CD14-positive monocyte (primary cell): ENCODE data around the gene ENOPH1. TPM values are rescaled to one million over a fixed set of nuclear protein-coding genes. Genes with fewer than 3 reads are reported as not detected.

Experiments
- DNase-seq, 3 donors: peaks; one replicate each; pipeline ENCODE4 v3.0.0-alpha.2; 2011 to 2022
- H2AFZ ChIP-seq: 2 replicates; pipeline ENCODE4 v1.6.0; 2012; ENCODE audit warnings: mild to moderate bottlenecking, low read depth, low read length, inconsistent platforms; ENCODE audit not compliant: insufficient read depth, poor library complexity, severe bottlenecking
- H3K27ac ChIP-seq, 2 donors: 1 replicate in 1 of 2; 2 replicates in 1 of 2; pipeline ENCODE4 v1.5.1; 2012 to 2013; ENCODE audit warnings: low read length in 2 of 2, control low read depth in 1 of 2, inconsistent platforms in 1 of 2, low read depth in 1 of 2, mild to moderate bottlenecking in 1 of 2
- H3K27me3 ChIP-seq, 2 donors: one replicate each; pipeline versions ENCODE4 v1.6.0 to v1.6.1; 2011 to 2013; ENCODE audit warnings: low read length in 2 of 2; ENCODE audit not compliant: control insufficient read depth in 2 of 2, insufficient read depth in 2 of 2
- H3K36me3 ChIP-seq, 2 donors: replicated peaks in 1 of 2; 1 replicate in 1 of 2; 2 replicates in 1 of 2; pipeline versions ENCODE4 v1.5.1 to v1.6.1; 2012 to 2013; ENCODE audit warnings: low read length in 2 of 2, control low read depth in 1 of 2, inconsistent platforms in 1 of 2, mild to moderate bottlenecking in 1 of 2; ENCODE audit not compliant: insufficient read depth in 2 of 2, control insufficient read depth in 1 of 2
- H3K4me1 ChIP-seq, 2 donors: 1 replicate in 1 of 2; 2 replicates in 1 of 2; pipeline versions ENCODE4 v1.5.1 to v1.6.1; 2012 to 2013; ENCODE audit warnings: low read length in 2 of 2, control low read depth in 1 of 2, inconsistent platforms in 1 of 2, mild to moderate bottlenecking in 1 of 2, moderate library complexity in 1 of 2; ENCODE audit not compliant: insufficient read depth in 2 of 2, control insufficient read depth in 1 of 2
- H3K4me2 ChIP-seq: replicated peaks from 2 replicates; pipeline ENCODE3; 2012; ENCODE audit warnings: low read length, moderate library complexity, mild to moderate bottlenecking; ENCODE audit not compliant: poor library complexity, severe bottlenecking; ENCODE audit errors: extremely low read depth
- H3K4me3 ChIP-seq, 3 experiments: fragments of 200-600 bp in 1 of 3; sonication (generic) in 1 of 3; replicated peaks in 1 of 3; 1 replicate in 2 of 3; 2 replicates in 1 of 3; pipeline ENCODE4 v1.5.1; 2011 to 2013; ENCODE audit warnings: low read length in 3 of 3, mild to moderate bottlenecking in 3 of 3, control low read depth in 2 of 3, low read depth in 2 of 3, inconsistent platforms in 1 of 3, moderate library complexity in 1 of 3
- H3K79me2 ChIP-seq: 2 replicates; pipeline ENCODE4 v1.6.0; 2012; ENCODE audit warnings: mild to moderate bottlenecking, control low read depth, inconsistent platforms, low read length, moderate library complexity; ENCODE audit not compliant: insufficient read depth
- H3K9ac ChIP-seq: 2 replicates; pipeline ENCODE4 v1.6.0; 2017; ENCODE audit warnings: low read length, mild to moderate bottlenecking; ENCODE audit not compliant: insufficient read depth, poor library complexity, severe bottlenecking
- H3K9me3 ChIP-seq, 2 donors: replicated peaks in 1 of 2; 1 replicate in 1 of 2; 2 replicates in 1 of 2; pipeline versions ENCODE4 v1.5.1 to v1.6.1; 2012 to 2013; ENCODE audit warnings: low read length in 2 of 2, control low read depth in 1 of 2; ENCODE audit not compliant: control insufficient read depth in 1 of 2, insufficient read depth in 1 of 2
- H4K20me1 ChIP-seq: 2 replicates; pipeline ENCODE4 v1.6.0; 2012; ENCODE audit warnings: mild to moderate bottlenecking, low read length, control low read depth, moderate library complexity; ENCODE audit not compliant: insufficient read depth
- H3K27ac Mint-ChIP-seq, 7 donors: one replicate each; pipeline ENCODE4 v1.8.0; 2020; ENCODE audit warnings: mild to moderate bottlenecking in 7 of 7, mixed read lengths in 7 of 7, moderate library complexity in 6 of 7, inconsistent platforms in 2 of 7
- H3K27me3 Mint-ChIP-seq, 3 donors: one replicate each; pipeline ENCODE4 v1.8.0; 2021 to 2022; ENCODE audit warnings: low read depth in 3 of 3, mild to moderate bottlenecking in 3 of 3, mixed read lengths in 3 of 3, moderate library complexity in 3 of 3, inconsistent platforms in 1 of 3
- H3K36me3 Mint-ChIP-seq, 2 donors: one replicate each; pipeline ENCODE4 v1.8.0; 2020; ENCODE audit warnings: mixed read lengths in 2 of 2, inconsistent platforms in 1 of 2, mild to moderate bottlenecking in 1 of 2
- H3K4me1 Mint-ChIP-seq: one replicate; pipeline ENCODE4 v1.8.0; 2020; ENCODE audit warnings: mild to moderate bottlenecking, mixed read lengths
- H3K4me3 Mint-ChIP-seq, 2 donors: one replicate each; pipeline ENCODE4 v1.8.0; 2020; ENCODE audit warnings: mild to moderate bottlenecking in 2 of 2, mixed read lengths in 2 of 2, moderate library complexity in 1 of 2
- H3K9me3 Mint-ChIP-seq, 7 donors: one replicate each; pipeline ENCODE4 v1.8.0; 2020 to 2022; ENCODE audit warnings: mixed read lengths in 7 of 7, mild to moderate bottlenecking in 6 of 7, moderate library complexity in 6 of 7, inconsistent platforms in 2 of 7
- CTCF ChIP-seq: fragments of 200-600 bp; IDR thresholded peaks from one replicate; pipeline ENCODE4 v1.8.0; 2022; ENCODE audit warnings: antibody characterized with exemption, mild to moderate bottlenecking
- WGBS: methylation state at CpG from one replicate; pipeline ENCODE4 v1.1.5; 2013; ENCODE audit warnings: missing lambda C conversion rate; ENCODE audit not compliant: insufficient coverage; 5-methylcytosine and 5-hydroxymethylcytosine counted together
- intact Hi-C, 2 donors: fragments of 100-400 bp; cut with micrococcal nuclease; formaldehyde crosslinking; loops; one replicate each; pipeline versions ENCODE4 v1.15.0 to v1.15.1; 2023
- polyA plus RNA-seq, 3 donors: library from polyadenylated mRNA; depleted of rRNA in 1 of 3; unstranded in 2 of 3; stranded (reverse) in 1 of 3; fragments of 300-500 nt in 2 of 3; fragments of >200 nt in 1 of 3; fragmentation: Illumina TruSeq in 2 of 3; gene quantifications; 1 replicate in 2 of 3; 2 replicates in 1 of 3; pipeline ENCODE4 v1.2.3, GENCODE V29; 2012 to 2021

ENOPH1 gene
- polyA plus RNA-seq, 3 donors = 6.1 to 23.4 (median 22.0) TPM

- intact Hi-C loops = loop anchor here (10.0 kb wide), 2 partner anchors 151 to 469 kb away; partner anchors contain the start of gene THAP9 (in 1 of the 2)
- H3K9me3 Mint-ChIP-seq = no peaks in the 10 kb centered on the region
- no peak for DNase-seq
- Histone ChIP-seq H4K20me1 (peaks cover 37% of the 10 kb centered on the region), H3K4me1 (peaks cover 5 to 11% of the 10 kb centered on the region in 2 donors), H3K4me2 (no peak overlapping the region), H3K27me3 (no peaks in the 10 kb centered on the region), H3K79me2 (peaks cover 100% of the 10 kb centered on the region), H3K9me3 (no peaks in the 10 kb centered on the region), H3K9ac (no peak overlapping the region), H2AFZ (no peak overlapping the region), H3K27ac (no peak overlapping the region), H3K4me3 (no peak overlapping the region), H3K36me3 (peaks cover 0 to 4% of the 10 kb centered on the region in 2 donors)
- H3K4me1 Mint-ChIP-seq = peaks cover 34% of the 10 kb centered on the region
- no peak overlapping the region for H3K4me3 Mint-ChIP-seq
- 100% methylated on average over 3 of the region's 5 CpGs for WGBS
- no peaks in the 10 kb centered on the region for H3K27me3 Mint-ChIP-seq
- TF ChIP-seq CTCF = no peak
- H3K36me3 Mint-ChIP-seq = peaks cover 12 to 29% of the 10 kb centered on the region in 2 donors
- H3K27ac Mint-ChIP-seq = no peak overlapping the region
Observed at GRCh38 chr4:82436130-82436529, 5.7 kb downstream of the ENOPH1 start.

GRCh38 chr4:82436780-82437179 lies 6.4 kb downstream of the ENOPH1 start:
- peaks cover 0 to 4% of the 10 kb centered on the region in 2 donors for H3K36me3 ChIP-seq
- peaks cover 36% of the 10 kb centered on the region for H4K20me1 ChIP-seq
- H3K9ac ChIP-seq = no peak overlapping the region
- Mint-ChIP-seq H3K27ac (peak overlapping the region in 1 of 7 donors; percentile 66), H3K4me3 (no peak overlapping the region), H3K36me3 (peaks cover 12 to 29% of the 10 kb centered on the region in 2 donors), H3K9me3 (no peaks in the 10 kb centered on the region), H3K27me3 (no peaks in the 10 kb centered on the region), H3K4me1 (peaks cover 28% of the 10 kb centered on the region)
- no peak overlapping the region for H3K4me2 ChIP-seq
- no peaks in the 10 kb centered on the region for H3K9me3 ChIP-seq
- H2AFZ ChIP-seq = no peak overlapping the region
- no peak overlapping the region for H3K27ac ChIP-seq
- H3K4me1 ChIP-seq = peaks cover 0 to 5% of the 10 kb centered on the region in 2 donors
- no peak for DNase-seq
- no peak overlapping the region for H3K4me3 ChIP-seq
- no peaks in the 10 kb centered on the region for H3K27me3 ChIP-seq
- intact Hi-C loops = loop anchor here (10.0 kb wide), 2 partner anchors 152 to 468 kb away; partner anchors contain the start of gene THAP9 (in 1 of the 2)
- TF ChIP-seq CTCF = no peak
- H3K79me2 ChIP-seq = peaks cover 100% of the 10 kb centered on the region
- WGBS = no CpG with 5 or more reads among the region's 4 CpGs
